HFF-Myc (cell line): ENCODE results near the gene SYT1.

Experiments used
- DNase-seq: peaks from one replicate; pipeline ENCODE4 v3.0.0-alpha.2; 2011; ENCODE audit warnings: low read depth; ENCODE audit errors: extremely low read depth
- H3K4me3 ChIP-seq: replicated peaks from 2 replicates; pipeline ENCODE4 v1.5.1; 2011; ENCODE audit warnings: low read depth, mild to moderate bottlenecking, control low read depth, low read length
- CTCF ChIP-seq: IDR thresholded peaks from 2 replicates; pipeline ENCODE4 v1.5.1; 2012; ENCODE audit warnings: mild to moderate bottlenecking, low read depth, low read length, control low read depth; ENCODE audit errors: missing control alignments

SYT1 gene

GRCh38 chr12:79482323-79482722 is 617.7 kb downstream of the SYT1 start:
- no peak for TF ChIP-seq CTCF
- no peak overlapping the region for H3K4me3 ChIP-seq
- DNase-seq: no peak

- H3K4me3 ChIP-seq: no peak overlapping the region
- DNase-seq: no peak
- no peak for TF ChIP-seq CTCF
These were observed 618.3 kb downstream of the SYT1 start for GRCh38 chr12:79482921-79483320.

GRCh38 chr12:79486154-79486553 is 621.6 kb downstream of the SYT1 start:
- DNase-seq: no peak
- H3K4me3 ChIP-seq: no peak overlapping the region
- no peak for TF ChIP-seq CTCF

DNA sequence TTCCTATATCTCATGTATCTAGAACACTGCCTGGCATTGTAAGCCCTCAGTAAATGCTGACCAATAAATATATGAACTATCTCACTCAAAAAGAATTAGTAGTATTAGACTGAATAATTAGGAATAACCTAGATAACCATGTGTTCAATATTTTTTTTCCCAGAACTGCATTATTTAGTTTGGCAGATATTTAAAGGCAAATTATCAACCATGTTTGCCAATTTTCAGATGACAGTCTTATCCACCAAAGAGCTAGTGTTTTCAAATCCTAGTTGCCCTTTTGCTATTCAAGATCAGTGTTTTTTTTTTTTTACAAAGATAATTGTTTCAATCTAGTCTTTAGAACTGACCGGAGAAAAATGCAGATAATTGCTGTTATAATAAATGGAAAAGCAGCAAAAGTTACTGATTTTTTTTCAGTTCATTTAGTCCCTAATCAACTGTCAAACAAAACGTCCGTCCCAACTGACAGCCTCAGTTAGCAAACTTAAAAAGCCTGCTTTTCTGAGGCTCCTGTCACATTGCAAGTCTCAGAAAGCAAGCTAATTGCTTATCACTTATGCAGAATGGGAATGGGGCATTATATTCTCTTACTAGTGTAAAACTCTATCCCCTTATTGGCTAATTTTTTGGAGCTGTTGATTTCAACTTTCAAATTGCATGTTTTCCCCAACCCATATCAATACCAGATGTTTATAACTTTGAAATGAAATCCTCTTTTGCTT is 623.0 kb downstream of the SYT1 start:
- DNase-seq: no peak
- H3K4me3 ChIP-seq: no peak overlapping the region
- TF ChIP-seq CTCF: no peak
